ENCODE measurements around the gene THOC6.

Gene THOC6

DNA sequence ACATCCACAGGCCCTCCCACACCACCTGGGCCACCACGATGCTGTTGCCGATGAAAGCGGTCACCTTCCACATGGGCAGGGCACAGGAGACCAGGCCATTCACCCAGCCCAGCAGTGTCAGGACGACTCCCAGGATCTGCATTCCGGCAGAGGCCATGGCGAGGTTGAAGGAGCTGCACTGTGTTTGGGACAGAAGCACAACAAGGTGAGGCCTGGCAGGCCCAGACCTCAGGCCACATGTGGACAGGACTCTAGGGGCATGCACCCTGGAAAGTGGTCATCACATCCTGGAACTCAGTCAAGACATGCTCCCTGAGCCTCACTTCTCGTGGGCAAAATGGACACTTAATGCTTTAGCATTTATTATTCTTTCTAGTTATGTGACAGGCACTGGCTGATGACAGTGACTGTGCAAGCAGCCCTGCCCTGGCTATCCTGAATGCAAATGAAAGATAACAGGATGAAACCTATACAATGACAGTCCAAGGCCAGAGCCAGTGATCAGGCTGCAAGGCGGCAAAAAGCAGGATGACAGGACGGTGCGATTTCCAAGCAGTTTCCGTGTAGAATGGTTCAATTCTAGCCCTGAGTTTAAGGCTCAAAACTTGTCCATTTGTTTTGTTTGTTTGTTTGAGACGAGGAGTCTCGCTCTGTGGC, 7.8 kb upstream of the THOC6 start:
- no peak for DNase-seq (ENCODE audit: low read depth)

DNA sequence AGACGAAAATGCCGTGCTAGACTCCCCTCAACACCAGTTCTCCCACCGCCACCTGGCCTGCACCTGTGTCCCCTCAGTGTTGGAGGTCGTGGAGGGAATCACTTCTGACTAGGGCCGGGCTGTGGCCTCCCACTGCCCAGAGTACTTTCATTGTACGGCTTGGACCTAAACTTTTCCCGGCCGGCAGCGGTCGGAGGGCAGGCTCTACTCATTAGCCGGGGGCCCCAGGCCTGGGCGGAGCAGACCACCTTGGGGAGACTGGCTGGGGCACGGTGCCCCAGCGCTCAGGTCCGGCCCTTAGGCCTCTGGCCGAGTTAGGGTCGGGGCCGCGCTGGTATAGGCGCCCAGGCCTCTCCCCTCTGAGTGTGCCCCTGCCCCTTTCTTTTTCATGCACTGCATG, 6.5 kb upstream of the THOC6 start:
- no peak for DNase-seq (ENCODE audit: low read depth)

DNA sequence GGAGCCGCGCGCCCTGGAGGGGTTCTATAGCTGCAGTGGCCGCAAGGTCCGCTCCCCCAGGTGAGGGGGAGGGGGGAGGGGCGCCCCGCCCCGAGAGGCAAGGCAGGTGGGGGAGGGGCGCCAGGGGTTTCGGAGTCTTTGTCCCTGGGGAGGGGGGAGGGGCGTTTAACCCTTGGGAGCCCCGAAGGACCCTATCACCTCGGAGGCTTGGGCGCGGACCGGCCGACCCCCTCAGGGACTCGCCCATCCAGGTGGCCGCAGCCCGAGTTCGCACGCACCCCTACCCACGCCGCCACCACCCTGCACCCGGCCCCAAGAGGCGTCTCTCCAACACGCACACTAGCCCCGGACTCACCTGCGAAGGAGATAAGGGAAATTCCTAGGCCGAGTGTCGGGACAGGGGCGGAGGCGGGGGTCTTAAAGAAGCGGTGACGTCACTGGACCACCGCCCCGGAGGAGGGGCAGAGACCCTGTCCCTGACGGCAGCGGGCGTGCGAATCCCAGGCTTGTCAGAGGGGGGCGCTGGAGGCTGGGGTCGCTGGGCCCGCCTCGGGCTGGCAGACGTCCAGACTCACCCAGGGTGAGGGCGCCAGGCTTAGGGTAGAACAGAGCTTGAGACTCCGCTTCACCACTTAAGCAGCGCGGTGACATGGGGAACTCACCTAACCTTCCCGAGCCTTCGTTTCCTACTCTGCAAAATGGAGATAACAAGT, 5.9 kb upstream of the THOC6 start, which contains the start of gene CLDN6:
TSS of gene CLDN6 (minus strand) at position 390 of the 713 bp plus-strand sequence. CDS start 2,162 bp downstream, outside the sequence.
- DNase-seq (ENCODE audit: low read depth) = no peak

DNA sequence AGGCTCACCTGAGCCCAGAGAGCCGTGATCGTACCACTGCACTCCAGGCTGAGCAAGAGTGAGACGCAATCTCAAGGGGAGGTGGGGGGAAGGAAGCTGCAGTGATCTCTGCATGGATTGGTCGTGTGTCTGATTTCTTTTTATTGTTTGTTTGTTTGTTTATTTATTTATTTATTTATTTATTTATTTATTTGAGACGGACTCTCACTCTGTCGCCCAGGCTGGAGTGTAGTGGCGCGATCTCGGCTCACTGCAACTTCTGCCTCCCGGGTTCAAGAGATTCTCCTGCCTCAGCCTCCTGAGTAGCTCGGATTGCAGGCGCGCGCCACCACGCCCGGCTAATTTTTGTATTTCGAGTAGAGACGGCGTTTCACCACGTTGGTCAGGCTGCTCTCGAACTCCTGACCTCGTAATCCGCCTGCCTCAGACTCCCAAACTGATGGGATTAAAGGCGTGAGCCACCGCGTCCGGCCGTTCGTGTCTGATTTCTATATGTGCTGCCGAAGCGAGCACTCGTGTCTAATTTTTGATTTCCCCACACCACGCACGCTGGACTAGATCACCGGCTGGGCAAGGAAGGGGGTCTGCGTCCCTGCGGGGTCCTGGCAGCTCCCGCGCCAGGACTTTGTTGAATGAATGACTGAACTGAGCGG, 4.1 kb upstream of the THOC6 start:
- no peak for DNase-seq (ENCODE audit: low read depth)

DNA sequence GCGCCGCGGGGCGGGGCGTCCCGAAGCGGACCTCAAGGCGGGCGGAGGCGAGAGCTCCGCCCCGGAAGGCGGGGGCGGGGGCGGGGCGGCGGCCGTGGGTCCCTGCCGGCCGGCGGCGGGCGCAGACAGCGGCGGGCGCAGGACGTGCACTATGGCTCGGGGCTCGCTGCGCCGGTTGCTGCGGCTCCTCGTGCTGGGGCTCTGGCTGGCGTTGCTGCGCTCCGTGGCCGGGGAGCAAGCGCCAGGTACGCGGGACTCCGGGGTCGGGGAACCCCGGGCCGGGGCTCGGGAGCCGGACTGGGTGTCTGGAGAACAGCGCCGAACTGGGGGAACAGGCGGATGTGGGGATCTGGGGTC, 3.6 kb upstream of the THOC6 start, which contains the start of gene TNFRSF12A:
TSS of gene TNFRSF12A (plus strand) at position 122 of the 357 bp plus-strand sequence. CDS start at position 152, 30 bp downstream.
- peak; percentile 44 for DNase-seq (ENCODE audit: low read depth)

DNA sequence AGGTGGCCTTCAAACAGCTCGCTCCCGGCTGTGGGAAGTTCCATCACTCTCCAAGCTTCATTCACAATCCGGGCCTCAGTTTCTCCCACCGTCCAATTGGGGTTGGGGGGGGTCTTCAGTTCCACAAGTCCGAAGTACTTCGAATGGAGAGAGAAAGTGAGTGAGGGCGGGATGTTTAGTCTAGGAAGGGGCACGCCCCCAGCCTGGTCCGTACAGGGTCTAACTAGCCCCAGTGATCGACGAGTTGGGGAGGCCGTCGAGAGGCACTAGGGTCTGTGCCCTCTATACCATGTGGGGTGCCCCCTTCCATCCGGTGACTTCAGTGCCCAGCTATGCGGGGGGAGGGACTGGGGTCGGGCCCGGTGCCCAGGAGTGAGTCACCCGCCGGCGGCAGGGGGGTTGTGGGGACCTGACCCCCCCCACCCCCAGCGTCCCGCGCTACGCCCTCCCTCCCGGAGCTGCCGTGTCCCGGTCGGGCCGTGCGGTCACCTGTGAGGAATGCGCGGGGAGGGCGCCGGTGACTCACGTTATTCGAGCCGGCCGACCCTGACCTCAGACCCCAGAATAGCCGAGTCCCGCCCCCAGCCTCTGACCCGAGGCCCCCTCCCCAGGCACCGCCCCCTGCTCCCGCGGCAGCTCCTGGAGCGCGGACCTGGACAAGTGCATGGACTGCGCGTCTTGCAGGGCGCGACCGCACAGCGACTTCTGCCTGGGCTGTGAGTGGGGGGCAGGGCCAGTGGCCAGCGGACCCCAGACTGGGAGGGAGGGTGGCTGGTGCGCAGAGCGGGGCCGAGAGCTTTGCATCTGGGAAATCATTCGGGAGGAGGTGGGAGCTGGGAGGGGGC, 3.0 kb upstream of the THOC6 start:
- DNase-seq (ENCODE audit: low read depth) = peak; percentile 67

DNA sequence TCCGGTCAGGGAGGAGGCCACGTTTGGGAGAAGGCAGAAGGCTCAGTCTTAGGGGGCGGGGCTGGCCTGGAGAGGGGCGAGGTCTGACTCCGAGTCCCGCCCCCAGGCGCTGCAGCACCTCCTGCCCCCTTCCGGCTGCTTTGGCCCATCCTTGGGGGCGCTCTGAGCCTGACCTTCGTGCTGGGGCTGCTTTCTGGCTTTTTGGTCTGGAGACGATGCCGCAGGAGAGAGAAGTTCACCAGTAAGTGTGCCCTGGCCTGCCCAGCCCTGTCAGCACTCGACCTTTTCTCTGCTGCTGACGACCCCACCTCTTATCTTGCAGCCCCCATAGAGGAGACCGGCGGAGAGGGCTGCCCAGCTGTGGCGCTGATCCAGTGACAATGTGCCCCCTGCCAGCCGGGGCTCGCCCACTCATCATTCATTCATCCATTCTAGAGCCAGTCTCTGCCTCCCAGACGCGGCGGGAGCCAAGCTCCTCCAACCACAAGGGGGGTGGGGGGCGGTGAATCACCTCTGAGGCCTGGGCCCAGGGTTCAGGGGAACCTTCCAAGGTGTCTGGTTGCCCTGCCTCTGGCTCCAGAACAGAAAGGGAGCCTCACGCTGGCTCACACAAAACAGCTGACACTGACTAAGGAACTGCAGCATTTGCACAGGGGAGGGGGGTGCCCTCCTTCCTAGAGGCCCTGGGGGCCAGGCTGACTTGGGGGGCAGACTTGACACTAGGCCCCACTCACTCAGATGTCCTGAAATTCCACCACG, 2.2 kb upstream of the THOC6 start:
- peak; percentile 75 for DNase-seq (ENCODE audit: low read depth)

DNA sequence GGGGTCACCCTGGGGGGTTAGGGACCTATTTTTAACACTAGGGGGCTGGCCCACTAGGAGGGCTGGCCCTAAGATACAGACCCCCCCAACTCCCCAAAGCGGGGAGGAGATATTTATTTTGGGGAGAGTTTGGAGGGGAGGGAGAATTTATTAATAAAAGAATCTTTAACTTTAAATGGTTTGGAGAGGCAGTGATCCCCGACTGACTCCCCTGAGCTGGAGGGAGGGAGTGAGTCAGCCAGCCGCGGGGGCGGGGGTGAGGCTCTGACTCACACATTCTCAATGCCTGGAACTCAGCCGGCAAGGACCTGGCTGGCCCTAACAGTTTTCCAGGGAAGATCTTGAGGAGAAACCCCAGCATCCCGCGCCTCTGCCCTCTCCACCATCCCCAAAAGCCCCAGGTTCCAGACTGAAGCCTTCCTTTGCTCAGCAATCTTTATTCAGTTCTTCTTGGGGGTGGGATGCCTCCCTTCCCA, 1.6 kb upstream of the THOC6 start:
- peak; percentile 72 for DNase-seq (ENCODE audit: low read depth)

DNA sequence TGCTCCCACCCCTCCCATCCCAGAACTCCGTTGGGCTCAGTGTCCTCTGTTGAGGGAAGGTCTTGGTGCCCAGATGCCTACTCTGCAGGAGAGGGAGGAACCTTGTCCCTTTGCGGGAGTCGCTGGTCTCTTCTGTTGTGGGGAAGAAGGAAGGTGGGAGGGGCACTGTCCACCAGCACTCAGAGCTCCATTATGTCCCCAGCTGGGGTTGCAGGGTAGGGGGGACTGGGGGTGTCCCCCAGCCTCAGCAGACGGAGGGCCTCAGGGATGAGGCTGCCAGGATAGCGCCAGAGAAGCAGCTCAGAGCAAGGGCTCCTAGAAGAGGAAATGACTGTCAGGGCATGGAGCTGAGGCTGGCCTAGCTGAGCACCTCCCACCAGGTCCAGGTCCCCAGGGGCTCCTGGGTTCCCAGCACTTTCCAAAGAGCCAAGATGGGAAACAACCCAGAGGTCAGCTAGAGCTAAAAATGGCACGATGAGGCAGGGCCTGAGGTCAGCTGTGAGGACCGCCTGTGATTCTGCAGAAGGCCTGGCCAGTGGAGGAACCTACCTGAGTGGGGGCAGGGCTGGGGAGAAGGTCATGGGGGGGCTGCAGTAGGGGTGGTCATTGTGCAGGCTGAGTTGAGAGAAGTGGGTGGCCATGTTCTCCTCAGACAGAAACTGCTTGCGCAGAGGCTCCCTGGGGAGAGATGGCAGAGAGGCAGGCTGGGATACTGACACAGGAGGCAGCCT, 986 bp upstream of the THOC6 start:
- DNase-seq (ENCODE audit: low read depth) = no peak

DNA sequence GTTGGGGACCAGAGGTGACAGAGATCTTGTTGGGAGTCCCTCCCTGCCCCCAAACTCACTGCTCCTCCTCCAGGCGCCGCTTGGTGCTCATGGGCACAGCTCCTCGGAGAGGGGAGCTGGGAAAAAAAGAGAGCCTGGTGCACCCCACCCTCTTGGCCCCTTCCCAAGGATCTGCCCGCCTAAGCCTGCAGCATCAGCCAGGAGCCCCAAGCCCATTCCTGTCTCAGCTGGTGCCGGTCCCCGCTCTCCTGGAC, 493 bp upstream of the THOC6 start:
- DNase-seq (ENCODE audit: low read depth) = no peak

DNA sequence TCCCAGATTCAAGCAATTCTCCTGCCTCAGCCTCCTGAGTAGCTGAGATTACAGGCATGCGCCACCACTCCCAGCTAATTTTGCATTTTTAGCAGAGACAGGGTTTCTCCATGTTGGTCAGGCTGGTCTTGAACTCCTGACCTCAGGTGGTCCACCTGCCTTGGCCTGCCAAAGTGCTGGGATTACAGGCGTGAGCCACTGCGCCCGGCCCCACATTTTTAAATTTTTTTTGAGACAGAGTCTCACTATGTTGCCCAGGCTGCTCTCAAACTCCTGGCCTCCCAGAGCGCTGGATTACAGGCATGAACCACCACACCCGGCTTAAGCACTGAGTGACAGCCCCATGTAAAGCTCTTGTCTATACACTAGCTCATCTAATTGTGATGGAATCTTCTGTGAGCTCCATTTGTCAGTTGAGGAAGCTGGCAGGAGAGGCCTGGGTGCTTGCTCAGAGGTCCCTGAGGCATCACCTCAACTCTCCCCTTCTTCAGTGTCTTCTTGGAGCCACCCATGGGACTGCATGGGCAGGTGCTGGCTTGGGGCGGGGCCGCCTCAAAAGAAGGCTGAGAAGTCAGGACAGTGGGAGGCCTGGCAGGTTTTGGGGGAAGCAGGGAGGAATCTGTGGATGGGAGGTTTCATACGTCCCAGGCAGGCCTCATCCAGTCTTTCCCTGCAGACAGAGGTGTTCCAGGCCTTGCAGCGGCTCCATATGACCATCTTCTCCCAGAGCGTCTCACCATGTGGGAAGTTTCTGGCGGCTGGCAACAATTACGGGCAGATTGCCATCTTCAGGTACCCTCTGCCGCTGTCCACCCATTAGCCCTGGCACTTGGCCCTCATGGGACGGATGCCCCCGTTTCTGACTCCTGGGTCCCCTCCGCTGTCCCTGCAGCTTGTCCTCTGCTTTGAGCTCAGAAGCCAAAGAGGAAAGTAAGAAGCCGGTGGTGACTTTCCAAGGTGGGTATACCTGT, 1.5 kb downstream of the THOC6 start:
- no peak for DNase-seq (ENCODE audit: low read depth)

DNA sequence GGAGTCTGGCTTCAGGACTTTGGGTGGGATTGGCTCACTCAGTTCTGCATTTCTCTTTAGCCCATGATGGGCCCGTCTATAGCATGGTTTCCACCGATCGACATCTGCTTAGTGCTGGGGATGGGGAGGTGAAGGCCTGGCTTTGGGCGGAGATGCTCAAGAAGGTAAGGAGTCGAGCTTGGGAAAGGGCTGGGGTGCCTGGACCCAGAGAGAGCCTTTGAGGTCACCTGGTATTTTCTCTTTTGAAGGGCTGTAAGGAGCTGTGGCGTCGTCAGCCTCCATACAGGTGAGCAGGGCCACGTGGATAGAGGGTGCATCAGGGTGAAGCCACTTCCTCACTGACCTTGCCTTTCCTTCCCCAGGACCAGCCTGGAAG, 2.2 kb downstream of the THOC6 start:
- DNase-seq (ENCODE audit: low read depth) = no peak

DNA sequence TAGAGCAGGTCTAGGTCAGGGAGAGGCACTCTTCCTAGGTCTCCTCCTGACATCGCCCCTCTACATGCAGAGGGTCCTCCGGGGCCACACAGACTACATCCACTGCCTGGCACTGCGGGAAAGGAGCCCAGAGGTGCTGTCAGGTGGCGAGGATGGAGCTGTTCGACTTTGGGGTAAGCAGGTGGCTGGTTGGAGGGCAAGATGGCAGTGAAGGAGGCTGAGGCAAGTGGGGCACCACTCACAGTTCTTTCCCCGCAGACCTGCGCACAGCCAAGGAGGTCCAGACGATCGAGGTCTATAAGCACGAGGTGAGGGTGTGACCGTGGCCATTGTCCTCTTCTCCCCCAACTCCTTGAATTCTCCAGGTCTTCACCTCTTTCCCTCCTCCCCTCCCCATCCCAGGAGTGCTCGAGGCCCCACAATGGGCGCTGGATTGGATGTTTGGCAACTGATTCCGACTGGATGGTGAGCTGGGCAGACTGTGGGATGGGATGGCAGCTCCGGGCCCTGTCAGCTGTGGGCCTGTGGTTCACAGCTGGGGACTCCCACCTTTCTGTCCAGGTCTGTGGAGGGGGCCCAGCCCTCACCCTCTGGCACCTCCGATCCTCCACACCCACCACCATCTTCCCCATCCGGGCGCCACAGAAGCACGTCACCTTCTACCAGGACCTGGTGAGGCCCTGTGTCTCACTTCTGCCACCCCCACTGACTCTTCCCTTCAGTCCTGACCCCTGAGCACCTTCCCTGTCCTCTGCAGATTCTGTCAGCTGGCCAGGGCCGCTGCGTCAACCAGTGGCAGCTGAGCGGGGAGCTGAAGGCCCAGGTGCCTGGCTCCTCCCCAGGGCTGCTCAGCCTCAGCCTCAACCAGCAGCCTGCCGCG, 3.0 kb downstream of the THOC6 start:
- DNase-seq (ENCODE audit: low read depth) = no peak

DNA sequence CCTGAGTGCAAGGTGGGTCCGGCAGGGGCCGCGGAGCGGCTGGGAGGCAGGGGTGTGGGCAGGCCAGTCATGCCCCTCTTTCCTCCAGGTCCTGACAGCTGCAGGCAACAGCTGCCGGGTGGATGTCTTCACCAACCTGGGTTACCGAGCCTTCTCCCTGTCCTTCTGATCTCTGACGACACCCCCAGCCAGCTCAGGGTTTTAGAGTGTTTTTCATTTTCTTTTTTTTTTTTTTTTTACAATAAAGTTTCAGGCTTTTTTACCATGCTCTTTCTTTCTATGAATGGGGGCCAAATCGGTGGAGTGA, 3.6 kb downstream of the THOC6 start:
- no peak for DNase-seq (ENCODE audit: low read depth)

DNA sequence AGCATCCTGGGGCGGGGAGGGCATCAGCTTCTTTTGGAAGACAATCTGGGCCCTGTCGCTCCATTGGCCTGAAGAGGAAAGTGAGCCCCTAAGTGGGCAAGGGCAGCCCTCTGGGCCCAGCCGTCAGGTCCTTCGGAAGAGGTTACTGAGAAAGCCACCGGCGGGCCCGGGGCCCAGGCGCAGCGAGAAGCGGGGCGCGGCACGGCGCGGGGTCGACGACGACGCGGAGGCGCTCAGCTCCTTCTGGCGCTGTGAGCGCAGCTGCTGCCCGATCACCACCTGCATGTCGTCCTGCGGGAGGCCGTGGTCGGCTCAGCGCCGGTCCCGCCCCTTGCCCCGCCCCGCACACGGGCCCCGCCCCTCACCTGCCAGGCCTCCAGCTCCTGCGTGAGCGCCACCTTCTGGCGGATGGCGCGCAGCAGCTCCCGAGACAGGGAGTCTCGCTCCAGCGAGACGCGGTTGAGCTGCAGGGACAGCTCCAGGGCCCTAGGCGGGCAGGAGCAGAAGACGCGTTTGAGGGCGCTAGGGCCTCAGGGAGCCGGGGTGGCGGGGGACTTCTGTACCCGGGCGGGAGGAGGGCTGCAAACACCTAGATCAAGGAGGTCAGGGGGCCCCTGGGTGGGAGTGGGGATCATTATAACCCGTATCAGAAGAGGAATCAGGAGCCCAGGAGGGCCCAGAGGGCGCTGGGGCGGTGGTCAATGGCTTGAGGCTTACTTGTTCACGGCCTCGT, 4.3 kb downstream of the THOC6 start:
- peak; percentile 82 for DNase-seq (ENCODE audit: low read depth)

DNA sequence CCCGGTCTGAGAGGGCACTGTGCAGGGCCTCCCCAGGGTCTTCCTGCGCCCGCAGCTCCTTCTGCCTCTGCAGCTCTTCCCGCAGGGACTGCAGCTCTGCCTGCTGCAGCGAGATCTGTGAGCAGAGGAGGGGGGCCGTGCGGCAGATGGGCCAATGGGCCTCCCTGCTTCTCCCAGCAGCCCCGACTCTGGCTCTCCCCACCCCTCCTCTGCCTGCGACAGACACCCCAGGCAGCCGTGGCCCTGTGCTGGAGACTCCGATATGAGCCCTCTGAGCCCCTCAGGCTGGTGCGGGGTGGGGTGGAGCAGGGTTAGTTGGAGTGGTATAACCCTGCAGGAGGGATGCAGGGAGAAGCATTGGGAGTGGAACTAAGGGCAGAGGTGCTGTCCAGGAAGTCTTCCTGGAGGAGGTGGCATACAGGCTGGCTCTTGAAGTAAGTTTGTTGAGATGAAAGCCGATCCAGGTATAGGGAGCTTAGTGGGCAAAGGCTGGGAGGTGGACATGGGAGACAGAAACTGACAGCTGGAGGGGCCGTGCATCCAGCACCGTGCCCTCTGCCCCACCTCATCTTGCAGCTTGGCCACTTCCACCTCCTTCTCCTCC, 5.0 kb downstream of the THOC6 start:
- DNase-seq (ENCODE audit: low read depth) = no peak

DNA sequence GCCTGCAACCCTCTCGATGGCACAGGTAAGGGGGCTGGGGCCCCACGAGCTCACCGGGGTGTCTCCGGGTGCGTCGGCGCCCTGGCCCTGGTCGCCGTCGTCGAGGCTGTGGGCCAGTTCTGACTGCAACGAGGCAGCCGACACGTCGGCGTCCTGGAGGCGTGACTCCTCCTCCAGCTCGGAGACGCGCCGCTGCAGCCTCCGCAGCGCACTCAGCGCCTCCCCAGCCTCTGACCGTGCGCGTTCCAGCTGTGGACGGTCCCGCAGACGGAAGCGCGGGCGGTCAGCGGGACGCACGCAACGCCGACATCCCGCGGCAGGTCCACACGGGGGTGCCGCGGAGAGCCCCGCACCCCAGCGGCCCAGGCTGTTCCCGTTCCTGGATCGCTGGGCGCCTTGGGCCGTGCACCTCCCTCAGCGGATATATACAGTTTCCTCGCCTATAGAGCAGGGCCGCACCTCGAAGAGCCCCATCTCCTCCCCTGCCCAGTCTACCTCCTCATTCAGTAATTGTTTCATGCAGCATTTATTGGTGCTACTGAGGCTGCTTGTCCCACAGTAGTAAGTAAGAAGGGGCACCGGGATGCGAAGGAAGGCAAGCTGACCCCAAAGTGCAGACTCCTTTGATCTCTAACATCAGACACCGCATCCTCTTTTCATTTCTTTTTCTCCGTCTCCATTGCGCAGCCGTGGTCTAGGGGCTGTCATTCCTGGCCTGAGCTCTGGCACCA, 5.8 kb downstream of the THOC6 start:
- no peak for DNase-seq (ENCODE audit: low read depth)

Measured in T follicular helper cell (primary cell).